Measurements from ENCODE around the gene MBOAT1. TPM values are rescaled to one million over a fixed set of nuclear protein-coding genes. Genes with fewer than 3 reads are reported as not detected.
"Not testable (repeated sequence)": the region's sequence is repeated elsewhere in the genome, so short reads cannot be mapped to it uniquely, and the experiment has no call there.

The MBOAT1 gene
- total RNA-seq, 4 donors from 2014 or later, result 9.6 to 24.3 (median 12.6) TPM

GRCh38 chr6:20180935-20181334 lies 31.3 kb downstream of the MBOAT1 start:
- Histone ChIP-seq H3K9me3 (no peaks in the 10 kb centered on the region), H3K4me1 (peaks cover 11 to 20% of the 10 kb centered on the region in 2 donors), H3K27ac (no peak overlapping the region), H3K36me3 (no peaks in the 10 kb centered on the region), H3K4me3 (replicated peaks in 1 of 3) (no peak overlapping the region), H3K27me3 (no peaks in the 10 kb centered on the region)
- TF ChIP-seq CTCF (IDR thresholded peaks at IDR 0.05) (no peak), POLR2A (IDR thresholded peaks at IDR 0.05) (no peak)
- WGBS, 2 donors, result 84 to 86% methylated on average over 3 of the region's 3 CpGs
- DNase-seq, result no peak
- intact Hi-C loops (cut with DNase I), result no loop called here

- intact Hi-C loops (cut with DNase I); H3K36me3 ChIP-seq; H3K27me3 ChIP-seq; H3K9me3 ChIP-seq; H3K4me3 ChIP-seq (replicated peaks in 1 of 3); H3K27ac ChIP-seq; DNase-seq: not testable (repeated sequence)
- 92 to 93% methylated on average over 4 of the region's 4 CpGs for WGBS, 2 donors
- peaks cover 11 to 20% of the 10 kb centered on the region in 2 donors for H3K4me1 ChIP-seq
Observed at GRCh38 chr6:20179287-20180045, 32.8 kb downstream of the MBOAT1 start.

- no peaks in the 10 kb centered on the region for H3K36me3 ChIP-seq
- no peak overlapping the region for H3K27ac ChIP-seq
- H3K9me3 ChIP-seq, result no peaks in the 10 kb centered on the region
- H3K4me3 ChIP-seq (replicated peaks in 1 of 3), result no peak overlapping the region
- intact Hi-C loops (cut with DNase I), result no loop called here
- WGBS, 2 donors, result 82 to 87% methylated on average over 2 of the region's 2 CpGs
- no peaks in the 10 kb centered on the region for H3K27me3 ChIP-seq
- no peak for TF ChIP-seq CTCF (IDR thresholded peaks at IDR 0.05)
- no peak for TF ChIP-seq POLR2A (IDR thresholded peaks at IDR 0.05)
- H3K4me1 ChIP-seq, result peaks cover 3 to 16% of the 10 kb centered on the region in 2 donors
- DNase-seq, result no peak
Observed at GRCh38 chr6:20178327-20178726, 33.9 kb downstream of the MBOAT1 start.

GRCh38 chr6:20175810-20176410 lies 36.4 kb downstream of the MBOAT1 start:
- Histone ChIP-seq H3K9me3 (no peaks in the 10 kb centered on the region), H3K4me1 (peaks cover 0 to 2% of the 10 kb centered on the region in 2 donors), H3K4me3 (replicated peaks in 1 of 3) (no peak overlapping the region), H3K36me3 (no peaks in the 10 kb centered on the region), H3K27ac (no peak overlapping the region), H3K27me3 (no peaks in the 10 kb centered on the region)
- intact Hi-C loops (cut with DNase I), result no loop called here
- TF ChIP-seq CTCF (IDR thresholded peaks at IDR 0.05), result no peak
- TF ChIP-seq POLR2A (IDR thresholded peaks at IDR 0.05), result no peak
- no peak for DNase-seq
- 99% methylated on average over 4 of the region's 4 CpGs for WGBS, 2 donors

GRCh38 chr6:20173833-20174792 lies 38.2 kb downstream of the MBOAT1 start:
- no peak overlapping the region for H3K4me3 ChIP-seq (replicated peaks in 1 of 3)
- WGBS, 2 donors, result 93 to 94% methylated on average over 13 of the region's 13 CpGs
- TF ChIP-seq POLR2A (IDR thresholded peaks at IDR 0.05) (no peak), CTCF (IDR thresholded peaks at IDR 0.05) (no peak)
- no peaks in the 10 kb centered on the region for H3K27me3 ChIP-seq
- no peaks in the 10 kb centered on the region for H3K36me3 ChIP-seq
- H3K4me1 ChIP-seq, result no peaks in the 10 kb centered on the region
- H3K27ac ChIP-seq, result no peak overlapping the region
- no peaks in the 10 kb centered on the region for H3K9me3 ChIP-seq
- intact Hi-C loops (cut with DNase I), result no loop called here
- DNase-seq, result no peak
